GM18511 (cell line): ENCODE results near the gene TMEM184A.
"Not testable (repeated sequence)": the region's sequence is repeated elsewhere in the genome, so short reads cannot be mapped to it uniquely, and the experiment has no call there.

Source experiments
- ATAC-seq: cut with Tn5 transposase; IDR thresholded peaks from one replicate; pipeline ENCODE4 v1.9.1; 2021; ENCODE audit warnings: mild to moderate bottlenecking, moderate library complexity; ENCODE audit not compliant: unreplicated experiment

Gene TMEM184A

DNA sequence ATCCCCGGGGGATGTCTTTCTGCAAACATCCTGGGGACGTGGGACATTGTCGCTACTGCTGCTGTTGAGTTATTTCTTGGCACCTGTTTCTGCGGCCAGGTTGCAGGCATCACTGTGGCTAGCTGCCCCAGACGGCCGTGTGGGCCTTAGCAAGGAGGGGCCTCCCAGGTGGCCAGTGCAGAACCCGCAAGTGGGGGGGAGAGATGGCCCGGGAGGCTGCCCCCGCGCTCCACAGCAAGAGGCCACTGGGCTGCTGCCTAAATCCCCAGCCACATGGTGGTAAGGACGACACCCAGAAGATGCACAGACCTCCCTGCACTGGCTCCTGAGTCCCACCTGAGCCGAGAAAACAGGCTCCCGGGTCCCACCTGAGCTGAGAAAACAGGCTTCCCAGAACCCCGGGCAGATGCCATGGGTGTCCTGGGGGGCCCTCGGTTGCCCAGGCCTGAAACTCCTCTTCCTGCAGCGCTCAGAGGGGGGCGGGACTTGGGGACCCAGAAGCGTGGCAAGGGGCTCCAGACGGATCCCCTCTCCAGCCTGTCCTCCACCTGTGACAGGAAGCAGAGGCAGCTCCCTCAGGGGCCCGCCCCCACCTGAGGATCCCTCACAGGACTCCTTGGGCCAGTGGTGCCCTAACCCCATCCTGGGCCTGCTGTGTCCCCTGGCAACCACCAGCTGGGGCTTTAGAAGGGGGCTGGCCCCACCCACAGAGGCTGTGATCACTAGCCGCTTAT is 26.5 kb downstream of the TMEM184A start:
- ATAC-seq = no peak

DNA sequence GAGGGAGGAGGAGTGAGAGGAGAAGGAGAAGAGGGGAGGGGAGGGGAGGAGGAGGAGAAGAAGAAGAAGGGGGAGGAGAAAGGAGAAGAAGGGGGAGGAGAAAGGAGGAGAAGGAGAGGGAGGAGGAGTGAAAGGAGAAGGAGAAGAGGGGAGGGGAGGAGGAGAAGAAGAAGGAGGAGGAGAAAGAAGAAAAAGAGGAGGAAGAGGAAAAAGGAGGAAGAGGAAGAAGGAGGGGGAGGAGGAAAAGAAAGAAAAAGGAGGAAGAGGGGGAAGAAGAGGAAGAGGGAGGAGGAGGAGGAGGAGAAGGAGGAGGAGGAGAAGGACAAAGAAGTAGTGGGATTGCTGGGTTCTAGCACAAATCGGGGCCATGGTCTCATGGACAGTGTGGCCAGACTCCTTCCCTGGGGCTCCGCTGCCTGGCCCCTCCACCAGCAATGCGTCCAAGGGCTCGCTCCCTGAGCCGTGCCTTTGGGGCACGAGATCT is 29.7 kb downstream of the TMEM184A start:
- ATAC-seq = no peak

DNA sequence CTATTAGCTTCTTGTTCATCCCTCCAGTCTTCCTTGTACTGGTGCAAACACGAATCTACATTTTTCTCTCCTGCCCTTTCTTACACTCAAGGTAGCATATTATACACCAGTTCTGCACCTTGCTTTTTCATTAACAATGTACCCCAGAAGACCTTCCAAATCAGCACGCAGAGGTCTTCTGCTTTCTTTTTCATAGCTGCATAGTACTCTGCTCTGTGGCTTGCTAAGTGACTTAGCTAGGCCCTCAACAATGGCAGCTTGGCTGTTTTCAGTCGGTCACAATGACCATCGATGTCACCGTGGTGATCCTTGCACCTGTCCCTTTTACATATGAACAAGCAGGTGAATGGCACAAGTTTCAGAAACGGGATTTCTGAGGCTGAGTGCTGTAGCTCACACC is 30.6 kb downstream of the TMEM184A start:
- ATAC-seq = no peak

DNA sequence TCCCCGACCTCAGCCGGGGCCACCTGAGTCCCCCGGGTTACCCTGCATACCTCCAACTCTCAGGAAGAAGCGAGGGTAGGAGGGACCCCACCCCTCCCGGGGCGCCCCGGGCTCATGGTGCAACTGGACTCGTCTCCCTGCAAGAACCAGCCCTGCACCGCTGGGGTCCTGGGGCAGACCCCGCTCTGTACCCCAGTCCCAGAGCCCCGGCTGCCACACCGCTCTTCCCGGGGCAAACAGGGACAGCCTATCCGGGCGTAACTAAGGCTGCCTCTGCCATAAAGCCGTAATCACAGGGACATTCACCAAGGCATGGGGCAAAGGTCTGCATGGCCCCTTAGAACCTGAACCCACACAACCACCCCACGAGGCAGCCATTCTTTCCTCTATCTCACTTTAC is 32.2 kb downstream of the TMEM184A start:
- ATAC-seq = no peak

DNA sequence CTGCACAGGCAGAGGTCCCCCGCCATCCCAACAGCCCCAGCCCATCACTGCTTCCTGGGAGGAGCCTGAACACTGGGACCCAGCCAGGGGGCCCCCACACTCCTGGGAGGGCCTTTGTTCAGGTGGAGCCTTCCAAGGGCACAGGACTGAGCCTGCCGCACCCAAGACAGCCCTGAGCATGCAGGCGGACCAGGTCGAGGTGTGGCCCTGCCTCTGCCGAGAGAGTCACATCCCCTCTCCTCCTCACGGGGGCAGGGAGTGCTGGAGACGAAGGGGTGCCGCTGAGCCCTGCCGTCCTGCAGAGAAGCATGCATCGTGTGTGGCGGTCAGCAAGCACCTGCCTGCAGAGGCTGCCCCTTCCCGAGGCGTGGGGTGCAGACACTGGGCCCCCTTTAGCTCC is 32.8 kb downstream of the TMEM184A start:
- no peak for ATAC-seq

DNA sequence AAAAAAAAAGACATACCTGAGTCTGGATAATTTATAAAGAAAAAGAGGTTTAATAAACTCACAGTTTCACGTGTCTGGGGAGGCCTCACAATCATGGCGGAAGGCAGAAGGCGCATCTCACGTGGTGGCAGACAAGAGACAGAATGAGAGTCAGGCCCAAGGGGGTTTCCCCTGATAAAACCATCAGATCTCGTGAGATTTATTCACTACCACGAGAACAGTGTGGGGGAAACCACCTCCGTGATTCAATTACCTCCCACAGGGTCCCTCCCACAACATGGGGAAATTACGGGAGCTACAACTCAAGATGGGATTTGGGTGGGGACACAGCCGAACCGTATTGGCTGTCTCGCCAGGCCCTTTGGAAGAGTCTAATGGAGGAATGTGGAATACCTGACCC is 34.5 kb downstream of the TMEM184A start:
- no peak for ATAC-seq

DNA sequence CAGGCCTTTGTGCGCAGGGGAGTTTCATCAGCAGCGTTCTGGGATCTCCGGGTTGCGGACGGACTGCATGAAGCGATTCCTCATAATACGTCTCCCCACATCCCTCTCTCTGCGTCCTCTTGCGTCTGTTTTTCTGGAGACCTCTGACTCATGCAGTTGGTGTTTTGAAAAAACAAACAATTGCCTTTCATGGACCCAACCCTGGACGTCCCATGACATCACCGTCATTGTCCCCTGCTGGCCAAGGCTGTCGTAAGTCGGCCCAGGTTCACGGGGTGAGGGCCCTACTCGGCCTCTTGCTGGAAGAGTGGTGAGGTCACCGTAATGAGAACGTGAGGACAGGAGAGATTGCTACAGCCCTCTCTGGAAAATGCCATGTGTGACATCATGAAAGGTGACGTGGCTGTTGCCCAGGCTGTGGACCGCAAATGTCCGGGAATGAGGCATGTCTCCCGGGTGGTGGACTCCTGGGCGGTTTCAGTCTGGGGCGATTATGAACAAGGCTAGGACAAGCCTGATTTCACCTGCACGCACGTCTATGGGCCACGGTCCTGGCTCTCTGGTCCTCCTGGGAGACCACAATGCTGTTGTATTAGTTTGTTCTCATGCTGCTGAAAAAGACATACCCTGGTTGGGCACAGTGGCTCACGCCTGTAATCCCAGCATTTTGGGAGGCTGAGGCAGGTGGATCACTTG is 35.3 kb downstream of the TMEM184A start:
- no peak for ATAC-seq

DNA sequence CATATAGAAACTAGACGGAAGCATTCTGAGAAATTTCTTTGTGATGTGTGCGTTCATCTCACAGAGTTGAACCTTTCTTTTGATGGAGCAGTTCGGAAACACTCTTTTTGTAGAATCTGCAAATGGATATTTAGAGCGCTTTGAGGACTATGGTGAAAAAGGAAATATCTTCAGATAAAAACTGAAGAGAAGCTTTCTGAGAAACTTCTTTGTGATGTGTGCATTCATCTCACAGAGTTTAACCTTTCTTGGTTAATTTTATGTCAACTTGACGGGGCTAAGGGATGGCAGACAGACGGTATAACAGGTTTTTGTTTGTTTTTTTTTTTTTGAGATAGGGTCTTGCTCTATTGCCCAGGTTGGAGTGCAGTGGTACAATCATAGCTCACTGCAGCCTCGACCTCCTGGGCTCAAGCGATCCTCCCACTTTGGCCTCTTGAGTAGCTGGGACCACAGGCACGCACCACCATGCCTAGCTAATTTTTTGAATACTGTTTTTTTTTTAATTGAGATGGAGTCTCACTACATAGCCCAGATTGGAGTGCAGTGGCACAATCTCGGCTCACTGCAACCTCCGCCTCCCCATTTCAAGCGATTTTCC is 36.6 kb downstream of the TMEM184A start:
- ATAC-seq = not testable (repeated sequence)

DNA sequence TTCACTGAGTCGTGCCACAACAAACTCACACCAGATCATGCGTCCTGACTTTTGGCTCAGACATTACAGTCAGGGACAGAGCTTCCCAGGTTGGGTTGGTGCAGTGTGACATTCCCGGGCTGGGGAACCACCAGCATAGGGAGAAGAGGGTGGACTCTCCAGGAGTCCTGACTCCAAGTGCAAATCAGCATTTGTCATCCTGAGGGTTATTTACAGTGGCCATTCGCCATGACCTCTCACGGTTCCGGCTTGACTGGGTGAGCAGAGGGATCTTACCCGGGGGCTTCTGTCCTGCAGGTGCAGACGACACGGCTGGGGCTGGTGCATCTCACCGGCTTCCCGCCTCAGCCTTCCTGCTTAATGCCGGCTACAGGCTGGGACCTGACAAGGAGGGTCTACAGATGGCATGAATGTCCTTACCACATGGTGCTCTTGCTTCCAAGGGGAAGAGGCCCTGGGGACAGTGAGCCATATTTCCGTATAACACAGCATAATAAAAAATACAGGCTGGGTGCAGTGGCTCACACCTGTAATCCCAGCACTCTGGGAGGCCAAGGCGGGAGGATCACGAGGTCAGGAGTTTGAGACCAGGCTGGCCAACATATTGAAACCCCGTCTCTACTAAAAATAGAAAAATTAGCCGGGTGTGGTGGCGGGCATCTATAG is 39.3 kb downstream of the TMEM184A start:
- no peak for ATAC-seq

DNA sequence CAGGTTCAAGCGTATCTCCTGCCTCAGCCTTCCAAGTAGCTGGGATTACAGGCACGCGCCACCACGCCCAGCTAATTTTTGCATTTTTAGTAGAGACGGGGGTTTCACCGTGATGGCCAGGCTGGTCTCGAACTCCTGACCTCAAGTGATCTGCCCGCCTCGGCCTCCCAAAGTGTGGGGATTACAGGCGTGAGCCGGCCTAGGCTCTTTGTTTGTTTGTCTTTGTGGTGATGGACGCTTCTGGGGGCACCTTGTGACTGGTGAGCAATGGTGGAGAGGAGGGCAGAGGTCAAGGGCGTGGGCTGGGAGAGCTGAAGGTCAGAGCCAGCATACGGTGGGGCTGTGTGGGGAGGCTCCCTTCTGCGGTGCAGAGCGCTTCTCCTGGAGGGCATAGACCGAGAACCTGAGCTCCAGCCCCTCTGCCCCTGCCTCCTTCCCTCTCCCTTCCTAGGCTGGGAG is 40.5 kb downstream of the TMEM184A start:
- not testable (repeated sequence) for ATAC-seq

DNA sequence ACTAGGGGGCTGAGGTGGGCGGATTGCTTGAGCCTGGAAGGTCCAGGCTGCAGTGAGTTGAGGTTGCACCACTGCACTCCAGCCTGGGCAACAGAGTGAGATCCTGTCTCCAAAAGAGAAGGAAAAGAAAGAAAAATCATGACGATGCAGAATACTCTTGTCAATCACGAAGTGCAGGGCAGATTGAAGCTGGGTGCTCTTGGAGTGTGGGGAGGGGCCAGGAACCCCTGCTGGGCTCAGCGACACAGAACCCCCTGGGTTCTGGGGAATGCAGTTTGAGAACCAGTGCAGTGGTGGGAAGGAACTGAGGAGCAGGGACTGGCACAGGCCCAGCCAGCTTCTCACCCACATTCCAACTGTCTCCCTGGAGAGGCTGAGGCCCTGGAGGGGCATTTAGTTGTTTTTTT is 41.0 kb downstream of the TMEM184A start:
- no peak for ATAC-seq

DNA sequence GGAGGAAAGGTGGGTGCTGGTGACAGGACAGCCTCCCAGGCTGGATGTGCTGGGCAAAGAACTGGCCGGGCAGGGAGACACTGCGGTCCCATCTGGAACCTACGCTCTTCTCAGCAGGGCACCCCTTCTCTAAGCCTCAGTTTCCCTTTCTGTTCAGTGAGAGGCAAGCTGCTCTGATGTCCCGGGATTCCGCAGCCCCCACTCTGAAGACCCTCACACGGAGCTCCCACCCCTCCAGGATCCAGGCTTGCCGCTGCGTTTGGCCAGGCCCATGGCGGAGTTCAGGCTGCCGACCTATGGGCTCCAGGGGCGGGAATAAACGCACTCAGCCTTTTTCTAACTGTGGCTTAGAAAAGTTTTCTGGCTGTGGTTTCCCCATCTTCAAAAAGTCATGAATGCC is 41.6 kb downstream of the TMEM184A start:
- ATAC-seq = no peak

DNA sequence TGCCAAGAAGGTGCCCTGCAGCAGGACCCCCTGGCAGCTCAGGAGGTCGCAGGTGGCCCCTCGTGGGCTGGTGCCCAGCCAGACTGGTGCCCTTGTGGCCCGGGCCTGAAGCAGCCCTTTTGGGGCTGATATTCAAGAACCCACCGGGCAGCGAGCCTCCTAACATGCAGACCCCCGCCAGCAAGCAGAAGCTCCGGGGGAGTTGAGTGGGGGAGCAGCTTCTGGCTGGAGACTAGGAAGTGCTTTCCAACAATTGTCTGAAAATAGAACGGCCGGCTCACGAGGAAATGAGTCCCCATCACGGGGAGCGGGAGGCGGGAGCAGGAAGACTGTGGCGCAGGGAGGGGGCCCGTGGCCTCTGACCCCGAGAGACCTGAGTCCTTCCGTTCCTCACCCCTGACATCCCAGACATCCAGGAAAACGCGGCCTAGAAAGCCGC is 42.3 kb downstream of the TMEM184A start:
- no peak for ATAC-seq

DNA sequence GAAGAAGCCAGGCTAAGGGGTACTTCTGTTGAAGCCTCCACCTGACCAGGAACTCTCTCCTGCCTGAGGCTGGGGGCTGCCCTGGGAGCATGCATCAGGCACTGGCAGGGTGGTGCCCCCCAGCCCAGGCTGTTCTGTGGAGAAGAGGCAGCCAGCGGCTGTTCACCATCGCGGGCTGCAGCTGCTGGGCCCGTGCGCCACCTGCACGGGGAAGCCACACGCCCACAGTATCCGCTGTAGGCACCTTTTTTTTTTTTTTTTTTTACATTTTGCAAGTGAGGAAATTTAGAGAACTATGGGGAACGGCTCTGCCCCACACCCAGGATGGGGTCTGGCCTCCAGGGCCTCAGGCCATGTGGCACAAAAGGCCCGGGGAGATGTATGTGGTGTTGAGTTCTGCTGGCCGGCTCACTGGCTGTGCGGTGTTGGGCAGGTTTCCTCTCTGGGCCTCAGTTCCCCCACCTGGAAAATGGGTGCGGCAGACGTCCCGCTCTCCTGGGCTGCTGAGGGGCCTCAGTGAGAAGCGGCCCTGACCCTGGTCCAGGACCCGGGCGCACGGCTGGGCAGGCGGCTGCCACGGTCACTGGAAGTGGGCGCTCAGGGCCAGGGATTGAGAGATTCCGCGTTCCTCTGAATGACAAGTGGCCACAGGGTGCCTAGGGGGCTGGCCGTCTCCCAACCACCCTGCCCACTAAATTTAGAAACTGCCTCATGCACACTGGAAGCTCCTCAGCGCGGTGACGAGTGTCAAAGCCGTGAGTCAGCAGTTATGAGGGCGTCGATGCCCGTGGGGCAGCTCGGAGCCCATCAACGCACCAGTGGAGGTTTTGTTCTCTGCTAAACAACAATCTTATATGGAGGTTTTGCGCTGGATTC is 43.0 kb downstream of the TMEM184A start:
- ATAC-seq = no peak

DNA sequence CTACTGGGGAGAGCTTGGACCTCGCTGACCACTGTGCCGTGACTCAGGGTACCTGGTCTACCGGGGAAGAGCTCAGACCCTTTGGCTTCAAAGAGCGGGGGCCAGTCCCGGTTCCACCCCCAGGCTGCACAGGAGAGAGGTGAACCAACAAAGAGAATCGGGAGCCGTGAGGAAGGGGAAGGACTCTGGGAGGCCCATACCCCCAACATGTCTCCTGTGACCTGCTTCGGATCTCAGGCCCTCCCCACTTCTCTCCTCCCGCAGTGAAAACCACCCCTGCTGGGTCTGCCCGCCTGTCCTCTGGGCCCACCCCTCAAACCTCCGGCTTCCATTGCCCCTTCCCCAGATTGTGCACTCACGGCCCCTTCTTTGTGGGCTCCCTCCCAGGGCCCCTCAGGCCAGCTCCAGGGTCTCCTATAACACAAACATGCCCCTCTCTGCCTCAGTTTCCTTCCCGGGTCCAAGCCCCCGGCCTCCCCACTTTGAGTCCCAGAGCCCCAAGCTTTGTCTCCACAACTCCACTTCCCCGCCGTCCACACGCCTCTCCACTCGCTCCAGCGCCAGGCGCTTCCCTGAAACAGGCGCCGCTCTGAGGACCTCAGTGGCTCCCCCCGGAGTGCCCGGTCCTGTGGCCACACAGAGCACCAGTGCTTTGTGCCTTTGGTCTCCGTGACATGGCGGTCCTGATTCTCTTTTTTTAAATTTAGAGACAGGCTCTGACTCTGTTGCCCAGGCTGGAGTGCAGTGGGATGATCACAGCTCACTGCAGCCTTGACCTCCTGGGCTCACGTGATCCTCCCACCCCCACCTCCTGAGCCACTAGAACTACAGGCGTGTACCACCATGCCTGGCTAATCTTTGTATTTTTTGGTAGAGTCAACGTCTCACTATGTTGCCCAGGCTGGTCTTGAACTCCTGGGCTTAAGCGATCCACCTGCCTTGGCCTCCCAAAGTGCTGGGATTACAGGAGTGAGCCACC is 44.3 kb downstream of the TMEM184A start:
- ATAC-seq = no peak

DNA sequence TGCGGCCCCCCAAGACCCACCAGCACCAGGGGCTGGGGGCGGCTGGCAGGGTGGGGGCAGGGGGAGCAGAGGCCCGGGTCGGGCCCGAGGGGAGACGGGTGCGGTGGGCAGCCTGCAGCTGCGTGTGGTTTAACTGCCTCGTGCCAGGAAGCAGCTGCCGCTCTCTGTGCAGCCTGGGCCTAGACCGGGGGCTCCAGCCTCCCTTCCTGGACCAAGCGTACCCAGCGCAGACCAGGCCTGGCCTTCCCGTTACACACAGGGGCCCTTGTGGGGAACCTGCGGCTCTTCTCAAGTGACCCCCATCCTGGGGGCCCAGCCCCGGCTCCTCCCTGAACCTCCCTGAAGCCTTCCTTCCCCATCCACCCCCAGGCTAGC is 45.2 kb downstream of the TMEM184A start:
- no peak for ATAC-seq

DNA sequence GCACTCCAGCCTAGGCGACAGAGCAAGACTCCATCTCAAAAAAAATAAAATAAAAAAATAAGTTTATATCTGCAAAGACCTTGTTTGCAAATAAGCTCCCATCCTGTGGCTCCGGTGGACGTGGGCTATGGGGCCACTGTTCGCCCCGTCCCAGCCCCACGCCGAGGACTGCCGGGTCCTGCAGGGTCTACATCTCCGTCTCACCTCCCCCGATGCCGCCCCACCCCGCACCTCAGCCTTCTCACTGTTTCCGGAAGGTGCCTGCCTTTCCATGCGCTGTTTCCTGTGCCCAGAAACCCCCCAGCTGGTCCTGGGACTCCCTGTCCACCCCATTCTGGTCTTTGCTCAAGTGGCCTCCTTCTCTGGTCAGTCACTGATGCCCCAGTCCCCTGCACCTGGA is 46.8 kb downstream of the TMEM184A start:
- no peak for ATAC-seq

DNA sequence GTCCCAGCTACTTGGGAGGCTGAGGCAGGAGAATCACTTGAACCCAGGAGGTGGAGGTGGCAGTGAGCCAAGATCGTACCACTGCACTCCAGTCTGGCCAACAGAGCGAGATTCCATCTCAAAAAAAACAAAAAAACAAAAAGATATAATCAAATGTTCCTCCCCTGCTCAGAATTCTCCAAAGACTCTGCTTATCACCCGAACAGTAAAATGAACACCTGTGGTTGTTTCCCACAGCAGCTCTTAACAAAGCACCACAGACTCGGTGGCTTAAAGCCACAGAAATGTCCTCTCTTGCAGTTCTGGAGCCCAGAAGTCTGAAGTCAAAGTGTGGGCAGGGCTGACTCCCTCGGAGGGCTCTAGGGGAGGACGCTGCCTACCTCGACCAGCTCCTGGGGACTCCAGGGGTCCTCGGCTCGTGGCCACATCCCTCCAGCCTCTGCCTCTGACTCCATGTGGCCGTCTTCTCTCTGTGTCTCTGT is 47.7 kb downstream of the TMEM184A start:
- ATAC-seq = no peak
